ENCODE measurements around the gene YIF1A. TPM values are rescaled to one million over a fixed set of nuclear protein-coding genes. Genes with fewer than 3 reads are reported as not detected.

Gene YIF1A
- polyA plus RNA-seq, 1 donor (not counting 4 experiments of a cell fraction or from before 2014, with no cell fraction given), result 80.3 TPM

DNA sequence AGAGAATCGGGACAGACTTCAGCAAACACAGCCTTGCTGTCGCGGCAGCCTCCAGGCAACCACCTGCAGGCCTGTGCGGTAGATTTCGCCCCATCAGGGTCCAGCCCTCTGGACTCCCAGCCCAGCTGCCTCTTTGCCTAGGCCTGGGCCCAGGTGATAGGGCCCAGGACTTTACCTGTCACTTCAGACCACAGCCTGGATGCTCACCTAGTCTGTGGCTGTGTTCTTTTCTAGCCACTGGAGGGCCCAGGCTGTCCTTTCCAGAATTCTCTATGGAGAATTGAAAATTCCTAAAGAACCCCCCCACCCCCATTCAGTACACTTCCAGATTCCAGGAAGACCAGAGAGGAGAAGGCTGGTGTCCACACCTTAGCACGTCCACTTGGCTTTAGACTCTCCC is 51.1 kb downstream of the YIF1A start:
- H3K79me2 ChIP-seq (ENCODE audit: control insufficient read depth, insufficient read depth, low read length), result no peaks in the 10 kb centered on the region
- H3K4me1 ChIP-seq (ENCODE audit: control insufficient read depth, extremely low read depth, insufficient read depth, low read length), result no peaks in the 10 kb centered on the region
- no peak for FAIRE-seq
- H3K27me3 ChIP-seq (ENCODE audit: control insufficient read depth, extremely low read depth, insufficient read depth, low read length), result no peaks in the 10 kb centered on the region
- H3K9me3 ChIP-seq (ENCODE audit: control insufficient read depth, low read depth, low read length), result no peaks in the 10 kb centered on the region
- no peak for DNase-seq (ENCODE audit: low read depth, low spot score)
- H3K27ac ChIP-seq (ENCODE audit: control insufficient read depth, insufficient read depth, low read length), result no peak overlapping the region
- no peaks in the 10 kb centered on the region for H4K20me1 ChIP-seq (ENCODE audit: control insufficient read depth, extremely low read depth, insufficient read depth, low read length)
- peaks cover 17 to 38% of the 10 kb centered on the region in 2 experiments for H3K36me3 ChIP-seq (ENCODE audit: control insufficient read depth in 2 of 2, extremely low read depth in 1 of 2, insufficient read depth in 2 of 2, low read length in 2 of 2)
- no peak overlapping the region for H3K9ac ChIP-seq (ENCODE audit: control insufficient read depth, extremely low read depth, insufficient read depth, low read length)
- no peaks in the 10 kb centered on the region for H3K9me1 ChIP-seq (ENCODE audit: control insufficient read depth, extremely low read depth, insufficient read depth, low read length)
- TF ChIP-seq, protein P1, sequence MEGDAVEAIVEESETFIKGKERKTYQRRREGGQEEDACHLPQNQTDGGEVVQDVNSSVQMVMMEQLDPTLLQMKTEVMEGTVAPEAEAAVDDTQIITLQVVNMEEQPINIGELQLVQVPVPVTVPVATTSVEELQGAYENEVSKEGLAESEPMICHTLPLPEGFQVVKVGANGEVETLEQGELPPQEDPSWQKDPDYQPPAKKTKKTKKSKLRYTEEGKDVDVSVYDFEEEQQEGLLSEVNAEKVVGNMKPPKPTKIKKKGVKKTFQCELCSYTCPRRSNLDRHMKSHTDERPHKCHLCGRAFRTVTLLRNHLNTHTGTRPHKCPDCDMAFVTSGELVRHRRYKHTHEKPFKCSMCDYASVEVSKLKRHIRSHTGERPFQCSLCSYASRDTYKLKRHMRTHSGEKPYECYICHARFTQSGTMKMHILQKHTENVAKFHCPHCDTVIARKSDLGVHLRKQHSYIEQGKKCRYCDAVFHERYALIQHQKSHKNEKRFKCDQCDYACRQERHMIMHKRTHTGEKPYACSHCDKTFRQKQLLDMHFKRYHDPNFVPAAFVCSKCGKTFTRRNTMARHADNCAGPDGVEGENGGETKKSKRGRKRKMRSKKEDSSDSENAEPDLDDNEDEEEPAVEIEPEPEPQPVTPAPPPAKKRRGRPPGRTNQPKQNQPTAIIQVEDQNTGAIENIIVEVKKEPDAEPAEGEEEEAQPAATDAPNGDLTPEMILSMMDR (optimal IDR thresholded peaks at IDR 0.05 in 1 of 3, IDR thresholded peaks at IDR 0.05 in 1 of 3, conservative IDR thresholded peaks at IDR 0.05 in 1 of 3; ENCODE audit: extremely low read depth in 1 of 3, insufficient read depth in 2 of 3, low read length in 3 of 3), result no peak
- no peak for TF ChIP-seq EZH2 (IDR thresholded peaks at IDR 0.05; ENCODE audit: low read length)
- dilution Hi-C loops (cut with MboI; ENCODE audit: extremely low pct_ligation_motif_present, low sequenced_read_pairs), result no loop called here
- H3K4me3 ChIP-seq (ENCODE audit: control insufficient read depth in 2 of 3, extremely low read depth in 1 of 3, insufficient read depth in 2 of 3, low read depth in 1 of 3, low read length in 3 of 3), result no peak overlapping the region
- no peak overlapping the region for H3K4me2 ChIP-seq (ENCODE audit: control insufficient read depth, extremely low read depth, insufficient read depth, low read depth, low read length)
- H2AFZ ChIP-seq (ENCODE audit: control insufficient read depth, low read length), result no peak overlapping the region

DNA sequence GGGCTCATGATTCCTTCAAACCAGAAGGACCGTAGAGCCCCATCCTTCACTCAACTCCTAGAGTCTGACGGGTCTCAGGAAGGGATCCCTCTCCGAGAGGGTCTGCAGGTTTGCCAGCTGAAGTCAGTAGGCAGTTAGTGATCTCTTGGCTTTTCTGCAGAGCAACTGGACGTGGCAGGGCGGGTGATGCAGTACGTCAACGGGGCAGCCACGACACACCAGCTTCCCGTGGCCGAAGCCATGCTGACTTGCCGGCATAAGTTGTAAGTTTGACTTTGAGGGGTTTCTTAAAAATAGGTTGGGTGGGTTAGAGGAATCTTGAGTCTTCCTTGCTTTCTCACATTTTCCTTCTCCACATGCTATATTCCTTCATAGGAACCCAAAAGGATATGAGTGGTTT is 53.8 kb downstream of the YIF1A start:
- H3K4me1 ChIP-seq (ENCODE audit: control insufficient read depth, extremely low read depth, insufficient read depth, low read length), result no peaks in the 10 kb centered on the region
- H3K36me3 ChIP-seq (ENCODE audit: control insufficient read depth in 2 of 2, extremely low read depth in 1 of 2, insufficient read depth in 2 of 2, low read length in 2 of 2), result peaks cover 19 to 48% of the 10 kb centered on the region in 2 experiments
- no peak overlapping the region for H2AFZ ChIP-seq (ENCODE audit: control insufficient read depth, low read length)
- DNase-seq (ENCODE audit: low read depth, low spot score) (no peak), FAIRE-seq (no peak)
- H3K27ac ChIP-seq (ENCODE audit: control insufficient read depth, insufficient read depth, low read length), result no peak overlapping the region
- dilution Hi-C loops (cut with MboI; ENCODE audit: extremely low pct_ligation_motif_present, low sequenced_read_pairs), result no loop called here
- no peak overlapping the region for H3K4me2 ChIP-seq (ENCODE audit: control insufficient read depth, extremely low read depth, insufficient read depth, low read depth, low read length)
- H3K27me3 ChIP-seq (ENCODE audit: control insufficient read depth, extremely low read depth, insufficient read depth, low read length), result no peaks in the 10 kb centered on the region
- H3K9ac ChIP-seq (ENCODE audit: control insufficient read depth, extremely low read depth, insufficient read depth, low read length), result no peak overlapping the region
- H4K20me1 ChIP-seq (ENCODE audit: control insufficient read depth, extremely low read depth, insufficient read depth, low read length), result no peaks in the 10 kb centered on the region
- no peaks in the 10 kb centered on the region for H3K9me3 ChIP-seq (ENCODE audit: control insufficient read depth, low read depth, low read length)
- no peaks in the 10 kb centered on the region for H3K79me2 ChIP-seq (ENCODE audit: control insufficient read depth, insufficient read depth, low read length)
- TF ChIP-seq, protein P1 (optimal IDR thresholded peaks at IDR 0.05 in 1 of 3, IDR thresholded peaks at IDR 0.05 in 1 of 3, conservative IDR thresholded peaks at IDR 0.05 in 1 of 3; ENCODE audit: extremely low read depth in 1 of 3, insufficient read depth in 2 of 3, low read length in 3 of 3), result no peak
- TF ChIP-seq EZH2 (IDR thresholded peaks at IDR 0.05; ENCODE audit: low read length), result no peak
- H3K9me1 ChIP-seq (ENCODE audit: control insufficient read depth, extremely low read depth, insufficient read depth, low read length), result no peaks in the 10 kb centered on the region
- H3K4me3 ChIP-seq (ENCODE audit: control insufficient read depth in 2 of 3, extremely low read depth in 1 of 3, insufficient read depth in 2 of 3, low read depth in 1 of 3, low read length in 3 of 3), result no peak overlapping the region

Other genes with a start within 250 kb of the YIF1A start
- gene GAL3ST3, start 240.0 kb downstream of the YIF1A start, polyA plus RNA-seq, result not detected in 3 replicates
- 41.9 to 121 TPM (median 73.0 TPM) in 3 replicates for gene SF3B2, start 236.8 kb downstream of the YIF1A start, polyA plus RNA-seq
- 10.0 to 28.4 TPM (median 14.9 TPM) in 3 replicates for gene PACS1, start 218.9 kb downstream of the YIF1A start, polyA plus RNA-seq
- gene KLC2, start 31.4 kb downstream of the YIF1A start, polyA plus RNA-seq, result 9.3 to 19.1 TPM (median 14.1 TPM) in 3 replicates
- 133 to 213 TPM (median 187 TPM) in 3 replicates for gene RAB1B, start 20.5 kb downstream of the YIF1A start, polyA plus RNA-seq
- 0.17 to 0.25 TPM (median 0.18 TPM) in 3 replicates for gene CNIH2, start 11.0 kb downstream of the YIF1A start, polyA plus RNA-seq
- gene TMEM151A, start 2.8 kb upstream of the YIF1A start, polyA plus RNA-seq, result 0.05 to 0.18 TPM in 2 of 3 replicates, not detected in the other
- 0.02 to 0.40 TPM (median 0.12 TPM) in 3 replicates for gene CD248, start 27.9 kb upstream of the YIF1A start, polyA plus RNA-seq
- 10.6 to 18.6 TPM (median 16.1 TPM) in 3 replicates for gene RIN1, start 47.3 kb upstream of the YIF1A start, polyA plus RNA-seq
- 61.4 to 65.8 TPM (median 64.8 TPM) in 3 replicates for gene BRMS1, start 56.0 kb upstream of the YIF1A start, polyA plus RNA-seq
- gene B4GAT1, start 58.5 kb upstream of the YIF1A start, polyA plus RNA-seq, result 5.2 to 6.0 TPM (median 5.7 TPM) in 3 replicates
- 1.3 to 2.7 TPM (median 1.7 TPM) in 3 replicates for gene SLC29A2, start 82.6 kb upstream of the YIF1A start, polyA plus RNA-seq
- 0.03 TPM in 1 of 3 replicates, not detected in the others for gene NPAS4, start 131.9 kb upstream of the YIF1A start, polyA plus RNA-seq
- 31.1 to 51.7 TPM (median 43.9 TPM) in 3 replicates for gene MRPL11, start 149.7 kb upstream of the YIF1A start, polyA plus RNA-seq
- gene PELI3, start 177.8 kb upstream of the YIF1A start, polyA plus RNA-seq, result 2.1 to 3.2 TPM (median 2.8 TPM) in 3 replicates
- 57.9 to 75.1 TPM (median 64.5 TPM) in 3 replicates for gene DPP3, start 191.3 kb upstream of the YIF1A start, polyA plus RNA-seq
- gene BBS1, start 221.5 kb upstream of the YIF1A start, polyA plus RNA-seq, result 11.7 to 14.6 TPM (median 14.6 TPM) in 3 replicates